GM21529 (cell line): ENCODE data around the gene KLHL25.

ENCODE experiments used
- ATAC-seq: cut with Tn5 transposase; IDR thresholded peaks from one replicate; pipeline ENCODE4 v1.9.1; 2021; ENCODE audit not compliant: unreplicated experiment

Gene KLHL25

DNA sequence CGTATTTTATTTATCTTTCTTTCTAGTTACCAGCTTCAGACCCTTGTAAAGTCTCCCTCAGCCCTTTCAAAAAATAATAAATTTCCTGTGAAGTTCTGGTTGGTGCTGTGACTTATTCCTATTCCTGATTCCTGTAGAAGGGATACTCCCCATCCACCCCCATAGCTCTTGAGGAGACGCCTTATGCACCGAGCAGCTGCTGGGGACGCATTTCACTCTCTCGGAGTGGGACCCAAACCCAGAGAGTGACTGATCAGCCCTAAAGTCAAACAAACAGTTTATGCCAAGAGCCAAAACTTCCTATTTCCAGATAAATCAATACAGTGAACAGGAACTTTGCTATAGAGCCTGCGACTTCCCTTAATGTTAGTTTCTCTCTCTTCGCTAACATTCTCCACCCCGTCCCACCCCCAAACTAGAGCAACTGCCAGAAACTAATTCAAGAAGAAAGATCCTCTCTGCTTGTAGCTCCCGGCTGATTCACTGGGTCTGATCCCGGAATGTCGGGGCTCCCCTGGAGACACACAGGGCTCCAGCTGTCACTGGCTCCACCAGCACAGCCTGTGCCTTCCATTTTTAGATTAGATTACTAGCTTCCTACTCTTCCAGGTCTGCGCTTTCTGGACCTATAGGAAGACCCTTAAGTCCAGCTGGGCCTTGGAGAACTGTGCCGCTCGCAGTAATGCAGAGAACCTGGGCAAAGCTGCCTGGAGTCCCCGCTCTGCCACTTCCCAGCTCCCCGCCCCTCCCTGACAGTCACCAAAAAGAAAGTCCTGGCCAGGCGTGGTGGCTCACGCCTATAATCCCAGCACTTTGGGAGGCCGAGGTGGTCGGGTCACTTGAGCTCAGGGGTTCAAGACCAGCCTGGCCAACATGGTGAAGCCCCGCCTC is 45.2 kb downstream of the KLHL25 start:
- ATAC-seq: no peak

DNA sequence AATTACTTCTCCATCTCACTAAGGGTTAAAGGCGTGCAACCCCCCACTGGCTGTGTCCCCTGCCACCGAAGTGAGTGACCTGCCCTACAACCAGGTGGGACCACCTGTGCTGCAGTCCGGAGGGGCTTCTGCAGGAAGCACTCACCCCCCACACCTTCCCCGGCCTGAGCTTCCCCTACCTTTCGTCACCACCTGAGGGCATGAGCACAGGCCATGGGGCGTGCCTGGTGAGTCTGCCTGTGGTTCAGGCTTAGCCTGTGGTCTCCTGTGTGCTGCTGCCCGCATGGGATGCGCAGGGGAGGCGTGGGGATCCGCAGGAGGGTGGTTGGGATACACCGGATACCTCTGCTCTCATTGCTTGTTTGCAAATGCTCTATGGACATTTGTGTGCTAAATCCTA is 46.0 kb downstream of the KLHL25 start:
- no peak for ATAC-seq

GRCh38 chr15:85748176-85748575 is 46.5 kb downstream of the KLHL25 start:
- no peak for ATAC-seq

DNA sequence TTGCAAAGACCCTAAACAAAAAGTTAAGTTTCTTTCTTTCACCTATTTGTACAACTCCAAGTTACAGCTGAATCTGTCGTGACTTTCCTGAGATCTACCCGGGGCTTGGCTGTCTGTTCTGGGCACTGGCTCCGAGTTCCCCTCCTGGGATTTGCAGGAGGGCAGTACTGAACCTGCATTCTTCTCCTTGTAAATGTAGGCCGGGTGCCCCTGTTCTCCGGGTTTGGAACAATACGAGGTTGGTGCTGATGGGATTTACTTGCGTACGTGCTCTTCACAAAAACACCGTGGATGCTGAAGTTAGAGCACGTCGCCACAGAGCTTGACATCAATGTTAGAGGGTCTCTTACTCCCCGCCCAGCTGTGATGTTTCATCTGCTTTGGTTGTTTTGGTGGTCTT is 48.1 kb downstream of the KLHL25 start:
- no peak for ATAC-seq

DNA sequence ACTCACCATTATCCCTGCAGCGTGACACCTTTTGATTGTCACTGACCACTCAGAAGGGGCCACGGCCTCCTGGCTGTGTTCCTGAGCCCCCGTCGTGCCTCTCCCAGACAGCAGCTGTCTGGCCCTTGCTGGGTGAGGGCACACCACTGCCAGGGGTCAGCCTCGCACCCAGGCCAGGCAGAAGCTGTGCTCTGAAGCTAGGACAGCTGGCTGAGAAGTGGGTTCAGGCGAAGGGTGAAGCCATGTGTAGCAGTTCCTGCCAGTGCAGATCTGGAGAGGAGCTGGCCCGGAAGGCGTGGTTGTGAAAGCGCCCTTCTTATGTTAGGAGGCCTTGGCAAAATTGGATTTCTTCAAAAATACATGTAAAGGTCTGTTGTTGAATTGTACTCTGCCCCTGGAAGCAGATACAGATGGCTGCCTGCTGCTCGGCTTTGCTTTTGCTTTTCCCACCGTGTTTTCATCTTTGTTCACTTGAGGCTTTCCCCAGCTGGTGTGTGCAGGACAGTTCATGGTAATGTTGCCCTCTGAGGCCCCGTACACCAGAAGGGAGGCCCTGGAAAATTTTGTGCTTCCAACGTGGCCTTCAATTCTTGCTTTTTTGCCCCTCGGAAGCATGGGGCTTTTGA is 49.1 kb downstream of the KLHL25 start:
- ATAC-seq: no peak

DNA sequence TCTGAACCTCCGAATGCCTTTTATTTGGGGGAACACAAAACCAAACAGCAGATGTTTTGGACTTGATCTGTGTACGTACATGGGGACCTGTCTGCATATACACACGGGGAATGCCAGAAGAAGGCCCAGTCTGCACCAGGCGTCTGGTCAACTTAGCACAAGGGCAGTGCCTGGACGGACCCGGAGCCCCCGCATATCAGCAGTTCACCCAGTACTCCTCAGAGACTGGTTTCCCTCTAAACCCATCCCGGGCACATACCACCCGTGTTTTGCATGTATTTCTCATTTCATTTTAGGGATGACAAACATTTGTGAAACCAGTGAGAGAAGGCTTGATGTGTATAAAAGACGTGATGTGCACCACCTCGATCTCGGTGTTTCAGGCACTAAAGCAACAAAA is 49.7 kb downstream of the KLHL25 start:
- ATAC-seq: no peak

GRCh38 chr15:85744579-85744978 is 50.1 kb downstream of the KLHL25 start:
- no peak for ATAC-seq

GRCh38 chr15:85743392-85744055 is 51.2 kb downstream of the KLHL25 start:
- no peak for ATAC-seq

DNA sequence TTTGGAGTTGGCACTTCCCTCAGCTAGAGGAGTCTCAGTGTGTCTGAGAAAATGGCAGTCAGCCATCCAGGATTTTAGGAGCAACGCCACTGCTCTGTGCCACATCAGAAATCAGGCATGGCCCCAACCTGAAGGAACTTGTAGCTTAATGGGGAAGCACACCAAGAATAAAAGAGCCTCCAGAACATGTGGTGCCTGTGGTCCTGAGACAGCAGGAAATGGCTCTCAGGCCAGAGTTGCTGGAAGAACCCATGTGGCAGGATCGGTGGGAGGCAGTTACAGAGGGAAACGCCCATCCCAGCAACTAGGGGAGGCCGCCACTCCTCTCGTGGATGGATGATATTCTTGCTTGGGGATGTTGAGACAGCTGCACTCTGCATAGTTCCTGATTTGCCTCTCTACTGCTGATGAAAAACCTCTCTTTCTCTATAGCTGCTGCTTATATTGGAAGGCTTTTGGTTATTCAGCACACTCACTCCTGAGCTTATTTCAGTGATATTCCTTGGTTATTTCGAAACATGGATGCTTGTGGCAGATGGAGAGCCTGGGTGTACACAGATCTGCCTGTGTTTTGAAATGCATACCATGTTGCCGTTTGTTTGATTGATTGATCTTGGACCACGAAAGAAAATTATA is 52.4 kb downstream of the KLHL25 start:
- no peak for ATAC-seq

- no peak for ATAC-seq
Measured at GRCh38 chr15:85741662-85742061, 53.1 kb downstream of the KLHL25 start.

GRCh38 chr15:85741021-85741421 is 53.7 kb downstream of the KLHL25 start:
- ATAC-seq: no peak

GRCh38 chr15:85737061-85737460 is 57.7 kb downstream of the KLHL25 start:
- ATAC-seq: no peak

DNA sequence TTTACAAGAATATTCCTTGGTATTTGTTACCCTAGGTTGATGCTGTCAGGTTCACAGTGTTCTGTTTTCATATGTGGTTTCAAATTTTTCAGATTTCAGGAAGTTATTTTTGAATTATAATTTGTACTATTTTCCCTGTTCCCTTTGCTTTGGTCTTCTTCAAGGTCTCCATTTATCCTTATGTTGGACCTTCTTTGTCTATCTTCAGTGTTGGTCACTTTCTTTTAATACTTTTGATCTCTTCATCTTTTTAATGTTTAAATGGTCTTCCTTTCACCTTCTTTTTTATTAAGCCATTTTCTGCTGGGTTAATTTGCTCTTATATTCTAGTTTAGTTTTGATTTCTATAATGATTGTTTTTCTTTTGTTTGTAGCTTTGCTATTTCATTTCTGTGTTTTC is 61.3 kb downstream of the KLHL25 start:
- ATAC-seq: no peak

DNA sequence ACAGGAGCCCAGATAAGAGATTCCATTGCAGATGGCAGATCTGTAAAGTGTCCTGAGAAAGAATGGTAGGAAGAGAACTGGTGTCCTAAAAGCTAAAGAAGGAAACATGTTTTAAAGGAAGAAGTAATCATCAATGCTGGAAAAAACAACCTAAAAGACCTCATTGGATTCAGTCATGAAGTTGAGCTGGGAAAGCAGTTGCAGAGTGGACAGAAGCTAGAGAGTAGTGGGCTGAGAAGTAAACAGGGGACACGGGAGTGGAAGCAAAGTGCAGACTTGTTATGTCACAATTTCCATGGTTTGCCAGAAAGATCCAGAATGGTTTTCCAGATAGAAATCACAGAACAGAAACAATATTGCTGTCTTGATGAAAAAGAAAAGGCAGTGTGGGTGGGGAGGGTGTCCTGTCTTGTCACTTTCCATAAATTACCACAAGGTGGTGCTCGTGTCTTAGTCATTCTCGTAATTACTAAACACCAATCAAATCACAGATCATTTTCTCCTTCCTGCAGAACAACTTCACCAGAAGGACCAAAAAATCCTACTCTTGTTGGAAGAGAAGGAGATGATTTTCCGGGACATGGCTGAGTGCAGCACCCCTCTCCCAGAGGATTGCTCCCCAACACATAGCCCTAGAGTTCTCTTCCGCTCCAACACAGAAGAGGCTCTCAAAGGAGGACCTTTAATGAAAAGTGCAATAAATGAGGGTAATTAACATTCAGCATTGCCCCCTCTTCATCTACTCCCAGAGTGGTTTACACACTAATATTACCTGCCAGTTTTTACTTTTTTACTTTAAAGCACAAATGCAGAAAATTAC is 64.5 kb downstream of the KLHL25 start:
- ATAC-seq: peak; percentile 88

DNA sequence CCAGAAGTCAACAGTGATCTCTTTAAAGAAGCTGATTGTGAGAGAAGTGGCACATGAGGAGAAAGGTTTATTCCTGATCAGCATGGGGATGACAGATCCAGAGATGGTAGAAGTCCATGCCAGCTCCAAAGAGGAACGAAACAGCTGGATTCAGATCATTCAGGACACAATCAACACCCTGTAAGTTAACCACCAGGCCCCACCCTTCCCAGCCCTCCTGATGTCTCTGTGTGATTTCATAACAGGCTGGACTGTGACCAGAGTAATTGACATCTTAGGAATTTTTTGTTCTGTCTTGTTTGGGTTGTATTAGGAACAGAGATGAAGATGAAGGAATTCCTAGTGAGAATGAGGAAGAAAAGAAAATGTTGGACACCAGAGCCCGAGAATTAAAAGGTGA is 67.7 kb downstream of the KLHL25 start:
- no peak for ATAC-seq

DNA sequence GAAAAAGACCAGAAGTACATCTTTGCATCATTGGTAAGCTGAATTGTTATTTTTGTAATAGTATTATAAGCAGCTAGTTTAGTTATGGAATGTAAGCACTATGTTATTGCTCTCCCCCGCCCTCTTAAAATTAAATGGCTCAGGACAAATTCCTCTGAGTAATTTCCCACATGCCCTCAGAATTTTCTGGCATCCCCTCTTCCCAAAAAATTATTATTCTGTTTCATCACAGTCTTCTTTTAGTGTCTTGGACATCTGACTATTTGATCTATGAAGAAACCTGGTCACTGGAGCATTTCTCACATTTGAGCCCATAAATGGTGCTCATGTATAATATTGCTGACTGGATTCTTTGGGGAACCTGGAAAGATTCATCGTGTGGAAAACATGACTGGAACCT is 68.3 kb downstream of the KLHL25 start:
- ATAC-seq: no peak

- ATAC-seq: no peak
Measured at GRCh38 chr15:85725564-85725963, 69.2 kb downstream of the KLHL25 start.

GRCh38 chr15:85725019-85725418 is 69.7 kb downstream of the KLHL25 start:
- no peak for ATAC-seq

- no peak for ATAC-seq
Measured at GRCh38 chr15:85723960-85724945, 70.5 kb downstream of the KLHL25 start.
